ENCODE data around the gene ISCA1.

GRCh38 chr9:86263876-86264275 is 18.5 kb downstream of the ISCA1 start:
- TF ChIP-seq CTCF (IDR thresholded peaks at IDR 0.05; ENCODE audit: extremely low read depth in 1 of 2, insufficient read depth in 1 of 2, low read depth in 1 of 2, low read length in 2 of 2) (no peak), POLR2A (IDR thresholded peaks at IDR 0.05; ENCODE audit: low read depth, low read length) (no peak), POLR2AphosphoS5 (IDR thresholded peaks at IDR 0.05; ENCODE audit: insufficient read depth, low read depth, low read length) (no peak), EZH2 (IDR thresholded peaks at IDR 0.05; ENCODE audit: borderline replicate concordance, low read depth, low read length, severe bottlenecking) (no peak), MAX (IDR thresholded peaks at IDR 0.05; ENCODE audit: insufficient read depth, insufficient read length) (no peak), FOS (IDR thresholded peaks at IDR 0.05; ENCODE audit: borderline replicate concordance, insufficient read depth, low read length) (no peak), JUN (IDR thresholded peaks at IDR 0.05; ENCODE audit: borderline replicate concordance, insufficient read depth, insufficient read length, low read depth) (no peak), GATA2 (IDR thresholded peaks at IDR 0.05; ENCODE audit: insufficient read depth, insufficient read length, low read depth, low read length) (no peak)
